GM23248 (cell line): Measurements from ENCODE around the gene MUSK.

Experiments used
- EZH2 ChIP-seq: fragments of 200-600 bp; sonication (generic); IDR thresholded peaks from 2 replicates; pipeline ENCODE4 v1.6.1; 2018; ENCODE audit warnings: antibody characterized with exemption, mild to moderate bottlenecking; ENCODE audit not compliant: insufficient read depth, poor library complexity, severe bottlenecking
- EZH2phosphoT487 ChIP-seq: fragments of 200-600 bp; sonication (generic); IDR thresholded peaks from 2 replicates; pipeline ENCODE4 v1.6.1; 2018; ENCODE audit warnings: antibody characterized with exemption, moderate library complexity, mild to moderate bottlenecking, low read depth; ENCODE audit not compliant: insufficient read depth

GRCh38 chr9:110638381-110638954 lies 30.1 kb upstream of the MUSK start:
- no peak for TF ChIP-seq EZH2
- TF ChIP-seq EZH2phosphoT487, result no peak
